PC-9 (cell line): ENCODE results near the gene TMEM178A. TPM values are rescaled to one million over a fixed set of nuclear protein-coding genes. Genes with fewer than 3 reads are reported as not detected.

ENCODE experiments used
- BruUV-seq: library from RNA; stranded (reverse); fragments of 400-500 nt; replicated peaks from 2 replicates; lab custom pipeline; 2021; lab: Mats Ljungman, UMichigan
- CTCF ChIA-PET: fragments of 300-600 bp; sonication (Branson Sonifier 250); formaldehyde crosslinking; loops from one replicate; lab custom pipeline; 2022; ENCODE audit warnings: antibody characterized with exemption; lab: Charles Lee
- POLR2A ChIA-PET: fragments of 300-600 bp; sonication (Branson Sonifier 250); formaldehyde crosslinking; loops from one replicate; lab custom pipeline; 2022; ENCODE audit warnings: antibody characterized with exemption; ENCODE audit not compliant: unreplicated experiment; lab: Charles Lee
- DNase-seq, 2 experiments: peaks; one replicate each; pipeline versions ENCODE4 v3.0.0 to v3.0.0-alpha.2; 2015 to 2022; ENCODE audit warnings: mixed read lengths in 1 of 2
- H2AFZ ChIP-seq: fragments of 200-600 bp; sonication (generic); 2 replicates; pipeline ENCODE4 v1.8.1; 2017; ENCODE audit warnings: antibody characterized with exemption
- H3F3A ChIP-seq: fragments of 200-600 bp; sonication (generic); 2 replicates; pipeline ENCODE4 v1.8.1; 2017; ENCODE audit warnings: antibody characterized with exemption, mild to moderate bottlenecking, low read depth; ENCODE audit not compliant: insufficient read depth
- H3K27ac ChIP-seq: fragments of 200-600 bp; sonication (generic); 2 replicates; pipeline ENCODE4 v1.6.1; 2016; ENCODE audit warnings: mixed run types
- H3K27me3 ChIP-seq: fragments of 200-600 bp; sonication (generic); 2 replicates; pipeline ENCODE4 v1.6.1; 2016; ENCODE audit warnings: low read depth, mixed run types; ENCODE audit not compliant: insufficient read depth
- H3K36me3 ChIP-seq: fragments of 200-600 bp; sonication (generic); 2 replicates; pipeline ENCODE4 v1.6.1; 2016; ENCODE audit warnings: low read depth, mixed run types
- H3K4me1 ChIP-seq: fragments of 200-600 bp; sonication (generic); replicated peaks from 2 replicates; pipeline ENCODE4 v1.6.1; 2016; ENCODE audit warnings: mixed run types; ENCODE audit not compliant: insufficient read depth
- H3K4me2 ChIP-seq: fragments of 200-600 bp; sonication (generic); 2 replicates; pipeline ENCODE4 v1.6.1; 2017; ENCODE audit warnings: mixed run types
- H3K4me3 ChIP-seq: fragments of 200-600 bp; sonication (generic); 2 replicates; pipeline ENCODE4 v1.6.1; 2016; ENCODE audit warnings: mixed run types
- H3K79me2 ChIP-seq: fragments of 200-600 bp; sonication (generic); 2 replicates; pipeline ENCODE4 v1.6.1; 2017; ENCODE audit warnings: low read depth, mixed run types
- H3K9me2 ChIP-seq: fragments of 200-600 bp; sonication (generic); 2 replicates; pipeline ENCODE4 v1.8.1; 2017; ENCODE audit warnings: mild to moderate bottlenecking; ENCODE audit not compliant: insufficient read depth
- H3K9me3 ChIP-seq: fragments of 200-600 bp; sonication (generic); 2 replicates; pipeline ENCODE4 v1.8.1; 2016; ENCODE audit warnings: low read depth; ENCODE audit not compliant: insufficient read depth
- H4K20me1 ChIP-seq: fragments of 200-600 bp; sonication (generic); 2 replicates; pipeline ENCODE4 v1.8.1; 2017; ENCODE audit not compliant: insufficient read depth
- CTCF ChIP-seq: fragments of 200-600 bp; sonication (generic); conservative IDR thresholded peaks from 2 replicates; pipeline ENCODE4 v1.6.1; 2017; ENCODE audit warnings: mixed run types, antibody characterized with exemption, mild to moderate bottlenecking, moderate library complexity
- EZH2 ChIP-seq: fragments of 200-600 bp; sonication (generic); IDR thresholded peaks from 2 replicates; pipeline ENCODE4 v1.8.0; 2017; ENCODE audit warnings: antibody characterized with exemption, low read depth
- intact Hi-C: fragments of 100-400 bp; cut with micrococcal nuclease; formaldehyde crosslinking; loops from one replicate; pipeline ENCODE4 v1.10.0; 2022; ENCODE audit not compliant: unreplicated experiment
- total RNA-seq: library from RNA; stranded (reverse); gene quantifications from 2 replicates; pipeline ENCODE4 v1.2.3, GENCODE V29; 2021

TMEM178A gene
- total RNA-seq, 1 experiment from 2014 or later, result 2.8 TPM

- CTCF ChIA-PET, result no interaction called here
- DNase-seq, result no peak
- Histone ChIP-seq H3K27me3 (no peaks in the 10 kb centered on the region), H3K9me3 (no peaks in the 10 kb centered on the region), H3K9me2 (no peaks in the 10 kb centered on the region), H3K4me3 (no peak overlapping the region), H3K27ac (no peak overlapping the region), H3K79me2 (no peaks in the 10 kb centered on the region), H2AFZ (no peak overlapping the region), H3K36me3 (no peaks in the 10 kb centered on the region), H3K4me1 (no peaks in the 10 kb centered on the region), H4K20me1 (no peaks in the 10 kb centered on the region), H3K4me2 (no peak overlapping the region), H3F3A (no peaks in the 10 kb centered on the region)
- intact Hi-C loops, result no loop called here
- BruUV-seq, result no TSS peak
- POLR2A ChIA-PET, result no interaction called here
- TF ChIP-seq EZH2 (no peak), CTCF (no peak)
Measured at GRCh38 chr2:39715095-39715494, 49.4 kb downstream of the TMEM178A start.

GRCh38 chr2:39715822-39716221, 50.1 kb downstream of the TMEM178A start:
- POLR2A ChIA-PET, result interaction anchor here (0.7 kb wide), 1 partner anchor 22 kb away, joined by 3 read pairs; no protein-coding TSS in a partner anchor
- no peaks in the 10 kb centered on the region for H3K9me3 ChIP-seq
- no peaks in the 10 kb centered on the region for H3K27me3 ChIP-seq
- TF ChIP-seq EZH2 (no peak), CTCF (no peak)
- H3F3A ChIP-seq, result no peaks in the 10 kb centered on the region
- CTCF ChIA-PET, result no interaction called here
- H3K4me1 ChIP-seq, result no peaks in the 10 kb centered on the region
- H4K20me1 ChIP-seq, result no peaks in the 10 kb centered on the region
- no peak for DNase-seq
- intact Hi-C loops, result no loop called here
- H3K36me3 ChIP-seq, result no peaks in the 10 kb centered on the region
- no peak overlapping the region for H3K27ac ChIP-seq
- no TSS peak for BruUV-seq
- no peak overlapping the region for H3K4me3 ChIP-seq
- no peaks in the 10 kb centered on the region for H3K79me2 ChIP-seq
- no peaks in the 10 kb centered on the region for H3K9me2 ChIP-seq
- H2AFZ ChIP-seq, result no peak overlapping the region
- H3K4me2 ChIP-seq, result no peak overlapping the region

- Histone ChIP-seq H4K20me1 (no peaks in the 10 kb centered on the region), H2AFZ (no peak overlapping the region), H3K4me2 (no peak overlapping the region), H3F3A (no peaks in the 10 kb centered on the region), H3K79me2 (no peaks in the 10 kb centered on the region), H3K36me3 (no peaks in the 10 kb centered on the region), H3K27me3 (no peaks in the 10 kb centered on the region), H3K9me3 (no peaks in the 10 kb centered on the region), H3K27ac (no peak overlapping the region), H3K4me3 (no peak overlapping the region), H3K9me2 (no peaks in the 10 kb centered on the region), H3K4me1 (no peaks in the 10 kb centered on the region)
- TF ChIP-seq CTCF (no peak), EZH2 (no peak)
- ChIA-PET POLR2A (no interaction called here), CTCF (no interaction called here)
- DNase-seq, result no peak
- no TSS peak for BruUV-seq
- intact Hi-C loops, result no loop called here
Measured at GRCh38 chr2:39717067-39717466, 51.4 kb downstream of the TMEM178A start.
